ENCODE measurements around the gene RABGAP1L. TPM values are rescaled to one million over a fixed set of nuclear protein-coding genes. Genes with fewer than 3 reads are reported as not detected.
A peak's percentile ranks its signal among the peaks of the same experiment; 100 is the strongest.

Gene RABGAP1L
- total RNA-seq, 1 donor from 2014 or later: 46.0 TPM

- H3K4me3 ChIP-seq: peak overlapping the region; percentile 51
- H3K27ac ChIP-seq: no peak overlapping the region
- H4K20me1 ChIP-seq (ENCODE audit: low read depth): no peaks in the 10 kb centered on the region
- Mint-ChIP-seq H3K36me3 (no peaks in the 10 kb centered on the region), H3K4me3 (no peak overlapping the region), H3K4me1 (peaks cover 12% of the 10 kb centered on the region), H3K27ac (no peak overlapping the region), H3K9me3 (no peaks in the 10 kb centered on the region), H3K27me3 (ENCODE audit: insufficient read depth, low read depth) (peaks cover 6% of the 10 kb centered on the region)
- H3K79me2 ChIP-seq (ENCODE audit: low read depth): no peaks in the 10 kb centered on the region
- DNase-seq (ENCODE audit: low spot score): peak; percentile 23
- no peak overlapping the region for H3K9ac ChIP-seq
- TF ChIP-seq CTCF (IDR thresholded peaks at IDR 0.05) (no peak), EZH2 (IDR thresholded peaks at IDR 0.05) (no peak), EZH2phosphoT487 (IDR thresholded peaks at IDR 0.05) (no peak)
- H2AFZ ChIP-seq (replicated peaks): peak overlapping the region; percentile 56
- no peaks in the 10 kb centered on the region for H3K36me3 ChIP-seq
- peak overlapping the region; percentile 80 for H3K4me2 ChIP-seq
- no peaks in the 10 kb centered on the region for H3K27me3 ChIP-seq
- no peaks in the 10 kb centered on the region for H3K9me3 ChIP-seq (ENCODE audit: low read depth)
- peaks cover 14% of the 10 kb centered on the region for H3K4me1 ChIP-seq
- peaks cover 17% of the 10 kb centered on the region for H3F3A ChIP-seq (ENCODE audit: low read depth)
Observed at GRCh38 chr1:174800216-174800851, 641.0 kb downstream of the RABGAP1L start.

- H3K36me3 Mint-ChIP-seq: no peaks in the 10 kb centered on the region
- no peaks in the 10 kb centered on the region for H4K20me1 ChIP-seq (ENCODE audit: low read depth)
- TF ChIP-seq EZH2phosphoT487 (IDR thresholded peaks at IDR 0.05): no peak
- no peak for TF ChIP-seq CTCF (IDR thresholded peaks at IDR 0.05)
- TF ChIP-seq EZH2 (IDR thresholded peaks at IDR 0.05): no peak
- no peaks in the 10 kb centered on the region for H3K9me3 ChIP-seq (ENCODE audit: low read depth)
- peak overlapping the region; percentile 80 for H3K4me2 ChIP-seq
- H3K36me3 ChIP-seq: no peaks in the 10 kb centered on the region
- no peaks in the 10 kb centered on the region for H3K9me3 Mint-ChIP-seq
- no peak overlapping the region for H3K9ac ChIP-seq
- H2AFZ ChIP-seq (replicated peaks): no peak overlapping the region
- no peak overlapping the region for H3K27ac ChIP-seq
- peaks cover 14% of the 10 kb centered on the region for H3K4me1 ChIP-seq
- peaks cover 12% of the 10 kb centered on the region for H3K4me1 Mint-ChIP-seq
- peak overlapping the region; percentile 51 for H3K4me3 ChIP-seq
- peaks cover 5% of the 10 kb centered on the region for H3K27me3 Mint-ChIP-seq (ENCODE audit: insufficient read depth, low read depth)
- H3K27me3 ChIP-seq: no peaks in the 10 kb centered on the region
- H3F3A ChIP-seq (ENCODE audit: low read depth): peaks cover 17% of the 10 kb centered on the region
- H3K27ac Mint-ChIP-seq: no peak overlapping the region
- no peak overlapping the region for H3K4me3 Mint-ChIP-seq
- no peak for DNase-seq (ENCODE audit: low spot score)
- H3K79me2 ChIP-seq (ENCODE audit: low read depth): no peaks in the 10 kb centered on the region
Observed at GRCh38 chr1:174800876-174801275, 641.6 kb downstream of the RABGAP1L start.

GRCh38 chr1:174809755-174810280, 650.5 kb downstream of the RABGAP1L start:
- H2AFZ ChIP-seq (replicated peaks): no peak overlapping the region
- H3K36me3 Mint-ChIP-seq: no peaks in the 10 kb centered on the region
- H3K27ac ChIP-seq: no peak overlapping the region

More at GRCh38 chr1:174809755-174810280, 650.5 kb downstream of the RABGAP1L start:
- no peak overlapping the region for H3K9ac ChIP-seq
- Mint-ChIP-seq H3K27me3 (ENCODE audit: insufficient read depth, low read depth) (peaks cover 4% of the 10 kb centered on the region), H3K4me3 (no peak overlapping the region), H3K27ac (no peak overlapping the region), H3K4me1 (peaks cover 34% of the 10 kb centered on the region), H3K9me3 (no peaks in the 10 kb centered on the region)
- H3K79me2 ChIP-seq (ENCODE audit: low read depth): no peaks in the 10 kb centered on the region
- H4K20me1 ChIP-seq (ENCODE audit: low read depth): peaks cover 5% of the 10 kb centered on the region
- H3K36me3 ChIP-seq: no peaks in the 10 kb centered on the region
- H3F3A ChIP-seq (ENCODE audit: low read depth): peaks cover 14% of the 10 kb centered on the region
- H3K4me1 ChIP-seq: peaks cover 23% of the 10 kb centered on the region
- H3K4me2 ChIP-seq: no peak overlapping the region
- no peak overlapping the region for H3K4me3 ChIP-seq
- no peaks in the 10 kb centered on the region for H3K27me3 ChIP-seq
- no peak for DNase-seq (ENCODE audit: low spot score)
- TF ChIP-seq EZH2phosphoT487 (IDR thresholded peaks at IDR 0.05) (no peak), CTCF (IDR thresholded peaks at IDR 0.05) (no peak), EZH2 (IDR thresholded peaks at IDR 0.05) (no peak)
- H3K9me3 ChIP-seq (ENCODE audit: low read depth): no peaks in the 10 kb centered on the region
